ENCODE measurements around the gene PEAR1.

DNA sequence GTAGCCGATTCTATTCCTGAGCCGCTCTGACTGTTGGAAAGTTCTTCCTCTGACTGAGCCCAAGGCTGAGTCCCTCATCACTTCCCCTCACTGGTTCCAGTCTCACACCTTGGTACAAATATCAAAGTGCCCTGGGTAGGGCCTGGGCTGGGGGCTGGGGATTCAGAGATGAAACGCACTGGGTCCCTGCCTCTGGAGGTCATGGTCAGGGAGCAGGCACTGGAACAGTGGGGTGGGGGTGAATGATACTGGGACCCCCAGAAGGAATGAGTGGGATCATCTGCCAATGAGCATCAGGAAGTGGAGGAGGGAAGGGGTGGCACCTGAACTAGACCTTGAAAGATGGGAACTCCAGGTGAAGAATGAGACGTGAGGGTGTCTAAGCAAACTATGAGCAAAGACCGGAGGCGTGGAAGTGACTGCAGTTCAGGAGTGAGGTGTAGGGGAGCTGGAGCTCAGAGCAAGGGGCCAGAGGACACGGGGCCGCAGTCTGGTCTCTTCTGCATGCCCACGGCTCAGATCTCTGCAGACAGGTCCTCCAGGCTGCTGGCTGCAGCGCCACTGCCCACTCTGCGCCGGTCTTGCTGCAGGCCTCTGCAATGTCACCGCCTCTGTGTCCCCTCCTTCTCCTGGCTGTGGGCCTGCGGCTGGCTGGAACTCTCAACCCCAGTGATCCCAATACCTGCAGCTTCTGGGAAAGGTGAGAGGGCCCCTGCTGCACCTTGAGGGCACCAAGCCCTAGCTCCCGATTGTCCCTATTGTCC, 10.0 kb downstream of the PEAR1 start:
- TF ChIP-seq TEAD4 (IDR thresholded peaks at IDR 0.05; ENCODE audit: borderline replicate concordance, insufficient read depth) (no peak), SIN3A (IDR thresholded peaks at IDR 0.05; ENCODE audit: borderline replicate concordance, low read depth, low read length) (no peak), RAD21 (IDR thresholded peaks at IDR 0.05; ENCODE audit: low read length) (no peak), JUND (IDR thresholded peaks at IDR 0.05) (no peak), EP300 (IDR thresholded peaks at IDR 0.05; ENCODE audit: borderline replicate concordance in 1 of 2, low read depth in 1 of 2, low read length in 1 of 2) (no peak), GABPA (IDR thresholded peaks at IDR 0.05; ENCODE audit: low read depth) (no peak)
- TF ChIP-seq, protein P1, sequence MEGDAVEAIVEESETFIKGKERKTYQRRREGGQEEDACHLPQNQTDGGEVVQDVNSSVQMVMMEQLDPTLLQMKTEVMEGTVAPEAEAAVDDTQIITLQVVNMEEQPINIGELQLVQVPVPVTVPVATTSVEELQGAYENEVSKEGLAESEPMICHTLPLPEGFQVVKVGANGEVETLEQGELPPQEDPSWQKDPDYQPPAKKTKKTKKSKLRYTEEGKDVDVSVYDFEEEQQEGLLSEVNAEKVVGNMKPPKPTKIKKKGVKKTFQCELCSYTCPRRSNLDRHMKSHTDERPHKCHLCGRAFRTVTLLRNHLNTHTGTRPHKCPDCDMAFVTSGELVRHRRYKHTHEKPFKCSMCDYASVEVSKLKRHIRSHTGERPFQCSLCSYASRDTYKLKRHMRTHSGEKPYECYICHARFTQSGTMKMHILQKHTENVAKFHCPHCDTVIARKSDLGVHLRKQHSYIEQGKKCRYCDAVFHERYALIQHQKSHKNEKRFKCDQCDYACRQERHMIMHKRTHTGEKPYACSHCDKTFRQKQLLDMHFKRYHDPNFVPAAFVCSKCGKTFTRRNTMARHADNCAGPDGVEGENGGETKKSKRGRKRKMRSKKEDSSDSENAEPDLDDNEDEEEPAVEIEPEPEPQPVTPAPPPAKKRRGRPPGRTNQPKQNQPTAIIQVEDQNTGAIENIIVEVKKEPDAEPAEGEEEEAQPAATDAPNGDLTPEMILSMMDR (IDR thresholded peaks at IDR 0.05): no peak
- TF ChIP-seq, protein P2, sequence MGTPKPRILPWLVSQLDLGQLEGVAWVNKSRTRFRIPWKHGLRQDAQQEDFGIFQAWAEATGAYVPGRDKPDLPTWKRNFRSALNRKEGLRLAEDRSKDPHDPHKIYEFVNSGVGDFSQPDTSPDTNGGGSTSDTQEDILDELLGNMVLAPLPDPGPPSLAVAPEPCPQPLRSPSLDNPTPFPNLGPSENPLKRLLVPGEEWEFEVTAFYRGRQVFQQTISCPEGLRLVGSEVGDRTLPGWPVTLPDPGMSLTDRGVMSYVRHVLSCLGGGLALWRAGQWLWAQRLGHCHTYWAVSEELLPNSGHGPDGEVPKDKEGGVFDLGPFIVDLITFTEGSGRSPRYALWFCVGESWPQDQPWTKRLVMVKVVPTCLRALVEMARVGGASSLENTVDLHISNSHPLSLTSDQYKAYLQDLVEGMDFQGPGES (IDR thresholded peaks at IDR 0.05; ENCODE audit: low read depth, low read length): no peak
- TF ChIP-seq, protein P3, sequence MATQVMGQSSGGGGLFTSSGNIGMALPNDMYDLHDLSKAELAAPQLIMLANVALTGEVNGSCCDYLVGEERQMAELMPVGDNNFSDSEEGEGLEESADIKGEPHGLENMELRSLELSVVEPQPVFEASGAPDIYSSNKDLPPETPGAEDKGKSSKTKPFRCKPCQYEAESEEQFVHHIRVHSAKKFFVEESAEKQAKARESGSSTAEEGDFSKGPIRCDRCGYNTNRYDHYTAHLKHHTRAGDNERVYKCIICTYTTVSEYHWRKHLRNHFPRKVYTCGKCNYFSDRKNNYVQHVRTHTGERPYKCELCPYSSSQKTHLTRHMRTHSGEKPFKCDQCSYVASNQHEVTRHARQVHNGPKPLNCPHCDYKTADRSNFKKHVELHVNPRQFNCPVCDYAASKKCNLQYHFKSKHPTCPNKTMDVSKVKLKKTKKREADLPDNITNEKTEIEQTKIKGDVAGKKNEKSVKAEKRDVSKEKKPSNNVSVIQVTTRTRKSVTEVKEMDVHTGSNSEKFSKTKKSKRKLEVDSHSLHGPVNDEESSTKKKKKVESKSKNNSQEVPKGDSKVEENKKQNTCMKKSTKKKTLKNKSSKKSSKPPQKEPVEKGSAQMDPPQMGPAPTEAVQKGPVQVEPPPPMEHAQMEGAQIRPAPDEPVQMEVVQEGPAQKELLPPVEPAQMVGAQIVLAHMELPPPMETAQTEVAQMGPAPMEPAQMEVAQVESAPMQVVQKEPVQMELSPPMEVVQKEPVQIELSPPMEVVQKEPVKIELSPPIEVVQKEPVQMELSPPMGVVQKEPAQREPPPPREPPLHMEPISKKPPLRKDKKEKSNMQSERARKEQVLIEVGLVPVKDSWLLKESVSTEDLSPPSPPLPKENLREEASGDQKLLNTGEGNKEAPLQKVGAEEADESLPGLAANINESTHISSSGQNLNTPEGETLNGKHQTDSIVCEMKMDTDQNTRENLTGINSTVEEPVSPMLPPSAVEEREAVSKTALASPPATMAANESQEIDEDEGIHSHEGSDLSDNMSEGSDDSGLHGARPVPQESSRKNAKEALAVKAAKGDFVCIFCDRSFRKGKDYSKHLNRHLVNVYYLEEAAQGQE (IDR thresholded peaks at IDR 0.05; ENCODE audit: low read depth, low read length): no peak
